Neural cell (in vitro differentiated cells): ENCODE results near the gene EXOC4. TPM values are rescaled to one million over a fixed set of nuclear protein-coding genes. Genes with fewer than 3 reads are reported as not detected.

Experiments used
- H2AFZ ChIP-seq: fragments of 200-600, 300-800 bp; sonication (generic), shearing (Covaris generic); 2 replicates; pipeline ENCODE4 v1.6.0; 2014; ENCODE audit warnings: low read depth, mild to moderate bottlenecking, antibody characterized with exemption, low read length, moderate library complexity
- H3F3A ChIP-seq: fragments of 200-600 bp; shearing (Covaris generic); 2 replicates; pipeline ENCODE4 v1.6.1; 2016; ENCODE audit warnings: mild to moderate bottlenecking, moderate library complexity, mixed read lengths, antibody characterized with exemption, low read length; ENCODE audit not compliant: insufficient read depth, poor library complexity, severe bottlenecking
- H3K27ac ChIP-seq: fragments of 200-600, 300-800 bp; sonication (generic), shearing (Covaris generic); 2 replicates; pipeline ENCODE4 v1.5.1; 2014; ENCODE audit warnings: mild to moderate bottlenecking, low read length, moderate library complexity
- H3K27me3 ChIP-seq: fragments of 300-800, 200-600 bp; sonication (generic), shearing (Covaris generic); 2 replicates; pipeline ENCODE4 v1.6.0; 2014; ENCODE audit warnings: mild to moderate bottlenecking, low read depth, low read length, moderate library complexity; ENCODE audit not compliant: insufficient read depth
- H3K36me3 ChIP-seq: fragments of 300-800, 200-600 bp; sonication (generic), shearing (Covaris generic); 2 replicates; pipeline ENCODE4 v1.5.1; 2014; ENCODE audit warnings: mild to moderate bottlenecking, antibody characterized with exemption, low read length, moderate library complexity; ENCODE audit not compliant: insufficient read depth
- H3K4me2 ChIP-seq: fragments of 300-800, 200-600 bp; sonication (generic), shearing (Covaris generic); 2 replicates; pipeline ENCODE4 v1.6.0; 2014; ENCODE audit warnings: mild to moderate bottlenecking, low read length
- H3K4me3 ChIP-seq: fragments of 300-800, 200-600 bp; sonication (generic), shearing (Covaris generic); 2 replicates; pipeline ENCODE4 v1.5.1; 2014; ENCODE audit warnings: mild to moderate bottlenecking, low read length, moderate library complexity
- H3K79me2 ChIP-seq: fragments of 200-600 bp; shearing (Covaris generic); replicated peaks from 2 replicates; pipeline ENCODE4 v1.6.0; 2014; ENCODE audit warnings: mild to moderate bottlenecking, low read length, moderate library complexity; ENCODE audit not compliant: insufficient read depth
- H3K9ac ChIP-seq: fragments of 300-800, 200-600 bp; sonication (generic), shearing (Covaris generic); 2 replicates; pipeline ENCODE4 v1.6.1; 2016; ENCODE audit warnings: mild to moderate bottlenecking, low read length, mixed read lengths
- H3K9me2 ChIP-seq: fragments of 200-600 bp; shearing (Covaris generic); 2 replicates; pipeline ENCODE4 v1.6.1; 2016; ENCODE audit warnings: mild to moderate bottlenecking, low read length, mixed read lengths; ENCODE audit not compliant: insufficient read depth
- H3K9me3 ChIP-seq: fragments of 200-600, 300-800 bp; sonication (generic), shearing (Covaris generic); 2 replicates; pipeline ENCODE4 v1.6.1; 2016; ENCODE audit warnings: mild to moderate bottlenecking, mixed run types, low read length, moderate library complexity, mixed read lengths
- H4K20me1 ChIP-seq: fragments of 200-600 bp; shearing (Covaris generic); 2 replicates; pipeline ENCODE4 v1.6.1; 2016; ENCODE audit warnings: mild to moderate bottlenecking, mixed run types; ENCODE audit not compliant: insufficient read depth
- CTCF ChIP-seq: fragments of 450-650 bp; IDR thresholded peaks from 2 replicates; pipeline ENCODE4 v1.5.1; 2014; ENCODE audit warnings: antibody characterized with exemption, mild to moderate bottlenecking, moderate library complexity; ENCODE audit not compliant: poor library complexity, severe bottlenecking
- EP300 ChIP-seq: fragments of 450-650 bp; conservative IDR thresholded peaks from 2 replicates; pipeline ENCODE4 v1.6.1; 2014; ENCODE audit warnings: antibody characterized with exemption, mild to moderate bottlenecking, moderate library complexity; ENCODE audit not compliant: poor library complexity, severe bottlenecking
- EZH2 ChIP-seq: fragments of 200-600, 300-800 bp; shearing (Covaris generic), sonication (generic); IDR thresholded peaks from 2 replicates; pipeline ENCODE4 v1.6.1; 2014; ENCODE audit warnings: antibody characterized with exemption, low read length, borderline replicate concordance, mild to moderate bottlenecking; ENCODE audit not compliant: insufficient read depth, poor library complexity, severe bottlenecking
- MXI1 ChIP-seq: fragments of 450-650 bp; conservative IDR thresholded peaks from 2 replicates; pipeline ENCODE4 v1.6.1; 2014; ENCODE audit warnings: antibody characterized with exemption, mild to moderate bottlenecking; ENCODE audit not compliant: poor library complexity, severe bottlenecking
- POLR2AphosphoS5 ChIP-seq: IDR thresholded peaks from 2 replicates; pipeline ENCODE4 v1.6.1; 2012
- RAD21 ChIP-seq: fragments of 450-650 bp; conservative IDR thresholded peaks from 2 replicates; pipeline ENCODE4 v1.6.1; 2014; ENCODE audit warnings: antibody characterized with exemption, mild to moderate bottlenecking, moderate library complexity
- REST ChIP-seq: IDR thresholded peaks from 2 replicates; pipeline ENCODE4 v1.6.1; 2012; ENCODE audit warnings: borderline replicate concordance
- SMC3 ChIP-seq: fragments of 450-650 bp; conservative IDR thresholded peaks from 2 replicates; pipeline ENCODE4 v1.6.1; 2014; ENCODE audit warnings: antibody characterized with exemption, mild to moderate bottlenecking, moderate library complexity; ENCODE audit not compliant: poor library complexity
- TAF1 ChIP-seq: IDR thresholded peaks from 2 replicates; pipeline ENCODE4 v1.6.1; 2012; ENCODE audit warnings: low read depth
- polyA plus RNA-seq: library from polyadenylated mRNA; depleted of rRNA; stranded (reverse); fragments of >200 nt; gene quantifications from 2 replicates; pipeline ENCODE4 v1.2.3, GENCODE V29; 2014

Gene EXOC4
- polyA plus RNA-seq, 1 donor from 2014 or later: 36.5 TPM

- Histone ChIP-seq H3K27me3 (no peaks in the 10 kb centered on the region), H3K27ac (peak overlapping the region; percentile 64), H2AFZ (no peak overlapping the region), H3K79me2 (no peaks in the 10 kb centered on the region), H3K9me2 (no peaks in the 10 kb centered on the region), H3K9ac (peak overlapping the region; percentile 0), H4K20me1 (no peaks in the 10 kb centered on the region), H3F3A (no peaks in the 10 kb centered on the region), H3K4me2 (peak overlapping the region; percentile 5), H3K36me3 (no peaks in the 10 kb centered on the region), H3K4me3 (no peak overlapping the region), H3K9me3 (no peaks in the 10 kb centered on the region)
- no peak for TF ChIP-seq RAD21
- TF ChIP-seq POLR2AphosphoS5: peak; percentile 65
- TF ChIP-seq REST: peak; percentile 55
- no peak for TF ChIP-seq TAF1
- TF ChIP-seq CTCF: no peak
- TF ChIP-seq EZH2: no peak
- TF ChIP-seq MXI1: no peak
- no peak for TF ChIP-seq SMC3
- peak; percentile 83 for TF ChIP-seq EP300
Observed at GRCh38 chr7:133886797-133887196, 633.9 kb downstream of the EXOC4 start.

GRCh38 chr7:133887459-133887858 is 634.6 kb downstream of the EXOC4 start:
- Histone ChIP-seq H3K9ac (peak overlapping the region; percentile 0), H4K20me1 (no peaks in the 10 kb centered on the region), H3K9me3 (no peaks in the 10 kb centered on the region), H2AFZ (no peak overlapping the region), H3K4me3 (no peak overlapping the region), H3K27ac (peak overlapping the region; percentile 64), H3K36me3 (no peaks in the 10 kb centered on the region), H3K4me2 (no peak overlapping the region), H3K79me2 (no peaks in the 10 kb centered on the region), H3K27me3 (no peaks in the 10 kb centered on the region), H3F3A (no peaks in the 10 kb centered on the region), H3K9me2 (no peaks in the 10 kb centered on the region)
- TF ChIP-seq CTCF: no peak
- TF ChIP-seq POLR2AphosphoS5: no peak
- no peak for TF ChIP-seq SMC3
- TF ChIP-seq MXI1: no peak
- TF ChIP-seq REST: no peak
- no peak for TF ChIP-seq EP300
- TF ChIP-seq TAF1: no peak
- no peak for TF ChIP-seq RAD21
- TF ChIP-seq EZH2: no peak
